Panc1 (cell line): ENCODE data around the gene AKAP6.
"Not testable (repeated sequence)": the region's sequence is repeated elsewhere in the genome, so short reads cannot be mapped to it uniquely, and the experiment has no call there.

Experiments
- CTCF ChIP-seq: fragments of 450-650 bp; IDR thresholded peaks from 2 replicates; pipeline ENCODE4 v1.5.1; 2017; ENCODE audit warnings: mild to moderate bottlenecking
- POLR2AphosphoS5 ChIP-seq: IDR thresholded peaks from 2 replicates; pipeline ENCODE4 v1.6.1; 2012; ENCODE audit warnings: mild to moderate bottlenecking, low read depth, low read length, moderate library complexity
- REST ChIP-seq, 2 experiments: IDR thresholded peaks; 2 replicates each; pipeline ENCODE4 v1.6.1; 2011 to 2012; ENCODE audit warnings: low read depth in 2 of 2, control low read depth in 1 of 2, low read length in 1 of 2, mild to moderate bottlenecking in 1 of 2, moderate library complexity in 1 of 2; ENCODE audit not compliant: insufficient read depth in 1 of 2
- SIN3A ChIP-seq: IDR thresholded peaks from 2 replicates; pipeline ENCODE4 v1.6.1; 2012; ENCODE audit warnings: low read depth, mild to moderate bottlenecking, low read length, moderate library complexity, borderline replicate concordance; ENCODE audit not compliant: insufficient read depth
- TCF7L2 ChIP-seq: IDR thresholded peaks from 2 replicates; pipeline ENCODE4 v1.6.1; 2011; ENCODE audit warnings: mild to moderate bottlenecking, low read depth, low read length, inconsistent platforms

- not testable (repeated sequence) for TF ChIP-seq CTCF; POLR2AphosphoS5; TCF7L2; REST (IDR thresholded peaks at IDR 0.05; ENCODE audit: insufficient read depth in 1 of 2, low read depth in 2 of 2, low read length in 1 of 2); SIN3A
Measured at GRCh38 chr14:32583427-32583826, 254.3 kb downstream of the AKAP6 start.
